ENCODE measurements around the gene SUMO2. TPM values are rescaled to one million over a fixed set of nuclear protein-coding genes. Genes with fewer than 3 reads are reported as not detected.

Gene SUMO2
- total and polyA plus RNA-seq, 10 of the 15 experiments (the other 5 are each of a cell fraction or from before 2014, with no cell fraction given): 163 to 803 (median 555) TPM

GRCh38 chr17:75146592-75146991 is 36.2 kb downstream of the SUMO2 start:
- RAD21 ChIA-PET (ENCODE audit: unreplicated experiment): interaction anchor here (0.8 kb wide), 1 partner anchor 25 kb away, joined by 5 read pairs; no protein-coding TSS in a partner anchor
- TF ChIP-seq ZNF274 (IDR thresholded peaks at IDR 0.05; ENCODE audit: insufficient read depth, insufficient read length): no peak
- TF ChIP-seq KAT2A (conservative IDR thresholded peaks at IDR 0.05; ENCODE audit: control insufficient read depth, low read depth, low read length): no peak
- TF ChIP-seq NRF1 (conservative IDR thresholded peaks at IDR 0.05; ENCODE audit: low read depth, low read length): no peak
- TF ChIP-seq MTA2 (IDR thresholded peaks at IDR 0.05; ENCODE audit: low read depth): no peak
- no peak for TF ChIP-seq ATF3 (IDR thresholded peaks at IDR 0.05; ENCODE audit: borderline replicate concordance, extremely low read depth, low read depth, low read length)
- TF ChIP-seq PML (IDR thresholded peaks at IDR 0.05; ENCODE audit: low read length): no peak
- no peak for TF ChIP-seq PRDM15 (CRISPR knock-in tag; IDR thresholded peaks at IDR 0.05)
- TF ChIP-seq SREBF1 (IDR thresholded peaks at IDR 0.05; ENCODE audit: low read length): no peak
- TF ChIP-seq TCF3 (IDR thresholded peaks at IDR 0.05; ENCODE audit: borderline replicate concordance, insufficient read depth, low read depth, low read length): no peak
- no peak for TF ChIP-seq MYC (IDR thresholded peaks at IDR 0.05; ENCODE audit: insufficient read depth, insufficient read length, insufficient replicate concordance, low read length, severe bottlenecking)
- TF ChIP-seq CREM (IDR thresholded peaks at IDR 0.05; ENCODE audit: low read depth): no peak
- TF ChIP-seq NFYB (IDR thresholded peaks at IDR 0.05; ENCODE audit: insufficient read depth, low read depth, low read length): no peak
- BruUV-seq (replicated peaks): no TSS peak

More at GRCh38 chr17:75146592-75146991, 36.2 kb downstream of the SUMO2 start:
- Histone ChIP-seq H3K9me3 (replicated peaks; ENCODE audit: control insufficient read depth, insufficient read depth, low read length) (no peaks in the 10 kb centered on the region), H3K4me2 (ENCODE audit: control insufficient read depth, insufficient read depth) (no peak overlapping the region), H3K79me2 (ENCODE audit: control insufficient read depth, insufficient read depth, low read length) (peaks cover 36% of the 10 kb centered on the region), H3K4me1 (ENCODE audit: control insufficient read depth, insufficient read depth, low read length) (0 out of 2 replicates have a peak, but pooled peaks cover under 1% of the 10 kb centered on the region), H3K9ac (ENCODE audit: control insufficient read depth, insufficient read depth, low read length) (no peak overlapping the region), H4K20me1 (ENCODE audit: control insufficient read depth, insufficient read depth) (no peaks in the 10 kb centered on the region), H3K27ac (ENCODE audit: control insufficient read depth, insufficient read depth) (no peak overlapping the region), H3K36me3 (ENCODE audit: control insufficient read depth in 2 of 2, insufficient read depth in 2 of 2, low read length in 1 of 2) (peaks cover 28 to 32% of the 10 kb centered on the region in 2 experiments; a peak in 3 of 4 replicates), H3K4me3 (no peak overlapping the region), H2AFZ (ENCODE audit: control insufficient read depth, low read depth, low read length) (no peak overlapping the region), H3K27me3 (replicated peaks in 1 of 2; ENCODE audit: control insufficient read depth in 2 of 2, insufficient read depth in 2 of 2, low read length in 1 of 2) (no peaks in the 10 kb centered on the region)
- 67% methylated on average over 3 of the region's 3 CpGs for WGBS (ENCODE audit: insufficient coverage, insufficient replicate concordance, low lambda C conversion rate, missing lambda C conversion rate)
- ChIA-PET SMC1A (ENCODE audit: uncharacterized antibody, unreplicated experiment) (no interaction called here), POLR2A (interaction anchor here (1.5 kb wide), 1 partner anchor 22 kb away, joined by 4 read pairs; no protein-coding TSS in a partner anchor), CTCF (interaction anchor here (2.4 kb wide), 1 partner anchor 16 kb away, joined by 8 read pairs; the partner anchor contains the start of gene NT5C)
- intact Hi-C loops (cut with micrococcal nuclease; ENCODE audit: unreplicated experiment): no loop called here
- FAIRE-seq: no peak
- ATAC-seq: no peak
- in situ Hi-C loops (cut with MboI): no loop called here
- no peak for DNase-seq (ENCODE audit: low read depth, low spot score)
